CD4-positive, alpha-beta memory T cell (primary cell): ENCODE measurements around the gene ETV5. TPM values are rescaled to one million over a fixed set of nuclear protein-coding genes. Genes with fewer than 3 reads are reported as not detected.

Source experiments
- CTCF ChIA-PET: fragments of 350-600 bp; sonication (Branson Sonifier 250); formaldehyde crosslinking; loops from one replicate; lab custom pipeline; 2021; ENCODE audit warnings: inconsistent platforms; ENCODE audit not compliant: partially characterized antibody; lab: Charles Lee
- POLR2A ChIA-PET: fragments of 350-600 bp; sonication (Branson Sonifier 250); formaldehyde crosslinking; loops from one replicate; lab custom pipeline; 2021; ENCODE audit not compliant: partially characterized antibody; lab: Charles Lee
- DNase-seq, 5 donors: peaks; one replicate each; pipeline versions ENCODE4 v3.0.0 to v3.0.0-alpha.2; 2020 to 2022; ENCODE audit warnings: mixed read lengths in 1 of 5
- H3K27ac ChIP-seq: one replicate; pipeline ENCODE4 v1.7.0; 2013; ENCODE audit warnings: low read depth, low read length
- H3K27me3 ChIP-seq: 2 replicates; pipeline ENCODE4 v1.7.0; 2013; ENCODE audit warnings: mild to moderate bottlenecking, low read length, moderate library complexity; ENCODE audit not compliant: insufficient read depth
- H3K36me3 ChIP-seq: 2 replicates; pipeline ENCODE4 v1.7.0; 2013; ENCODE audit warnings: mild to moderate bottlenecking, low read length, moderate library complexity; ENCODE audit not compliant: insufficient read depth
- H3K4me1 ChIP-seq: 2 replicates; pipeline ENCODE4 v1.7.0; 2013; ENCODE audit warnings: mild to moderate bottlenecking, low read length, moderate library complexity; ENCODE audit not compliant: insufficient read depth
- H3K4me3 ChIP-seq, 2 donors: one replicate each; pipeline ENCODE4 v1.7.0; 2013; ENCODE audit warnings: low read length in 2 of 2, mild to moderate bottlenecking in 1 of 2
- H3K9me3 ChIP-seq, 2 donors: one replicate each; pipeline ENCODE4 v1.7.0; 2013; ENCODE audit warnings: low read length in 2 of 2, control low read depth in 1 of 2; ENCODE audit not compliant: control insufficient read depth in 1 of 2
- H3K27ac Mint-ChIP-seq, 7 donors: one replicate each; pipeline ENCODE4 v1.8.0; 2020 to 2021; ENCODE audit warnings: mixed read lengths in 7 of 7, mild to moderate bottlenecking in 6 of 7, inconsistent platforms in 3 of 7, moderate library complexity in 3 of 7
- H3K27me3 Mint-ChIP-seq, 2 donors: one replicate each; pipeline ENCODE4 v1.8.0; 2020 to 2021; ENCODE audit warnings: mixed read lengths in 2 of 2
- H3K36me3 Mint-ChIP-seq, 2 donors: one replicate each; pipeline ENCODE4 v1.8.0; 2020 to 2021; ENCODE audit warnings: mixed read lengths in 2 of 2, inconsistent platforms in 1 of 2, mild to moderate bottlenecking in 1 of 2
- H3K4me1 Mint-ChIP-seq, 4 donors: one replicate each; pipeline ENCODE4 v1.8.0; 2020 to 2021; ENCODE audit warnings: mixed read lengths in 4 of 4, mild to moderate bottlenecking in 1 of 4
- H3K4me3 Mint-ChIP-seq, 8 donors: one replicate each; pipeline ENCODE4 v1.8.0; 2020 to 2021; ENCODE audit warnings: mixed read lengths in 8 of 8, mild to moderate bottlenecking in 7 of 8, moderate library complexity in 6 of 8, inconsistent platforms in 3 of 8
- H3K9me3 Mint-ChIP-seq, 8 donors: one replicate each; pipeline ENCODE4 v1.8.0; 2020 to 2021; ENCODE audit warnings: mixed read lengths in 8 of 8, mild to moderate bottlenecking in 5 of 8, inconsistent platforms in 3 of 8, moderate library complexity in 1 of 8
- intact Hi-C: fragments of 100-400 bp; cut with micrococcal nuclease; formaldehyde crosslinking; loops from one replicate; pipeline ENCODE4 v1.15.1; 2023
- polyA plus RNA-seq, 2 donors: library from polyadenylated mRNA; unstranded; fragments of 300-500 nt; fragmentation: Illumina TruSeq; gene quantifications; one replicate each; pipeline ENCODE4 v1.2.3, GENCODE V29; 2021
- total RNA-seq, 2 experiments: library from RNA; stranded (reverse); gene quantifications; one replicate each; pipeline ENCODE4 v1.2.3, GENCODE V29; 2021

Gene ETV5
- 1 to 10 TPM in 1 of 2 experiments, under 1 TPM in 1; 0.81 to 1.1 TPM for total RNA-seq
- not detected for polyA plus RNA-seq

DNA sequence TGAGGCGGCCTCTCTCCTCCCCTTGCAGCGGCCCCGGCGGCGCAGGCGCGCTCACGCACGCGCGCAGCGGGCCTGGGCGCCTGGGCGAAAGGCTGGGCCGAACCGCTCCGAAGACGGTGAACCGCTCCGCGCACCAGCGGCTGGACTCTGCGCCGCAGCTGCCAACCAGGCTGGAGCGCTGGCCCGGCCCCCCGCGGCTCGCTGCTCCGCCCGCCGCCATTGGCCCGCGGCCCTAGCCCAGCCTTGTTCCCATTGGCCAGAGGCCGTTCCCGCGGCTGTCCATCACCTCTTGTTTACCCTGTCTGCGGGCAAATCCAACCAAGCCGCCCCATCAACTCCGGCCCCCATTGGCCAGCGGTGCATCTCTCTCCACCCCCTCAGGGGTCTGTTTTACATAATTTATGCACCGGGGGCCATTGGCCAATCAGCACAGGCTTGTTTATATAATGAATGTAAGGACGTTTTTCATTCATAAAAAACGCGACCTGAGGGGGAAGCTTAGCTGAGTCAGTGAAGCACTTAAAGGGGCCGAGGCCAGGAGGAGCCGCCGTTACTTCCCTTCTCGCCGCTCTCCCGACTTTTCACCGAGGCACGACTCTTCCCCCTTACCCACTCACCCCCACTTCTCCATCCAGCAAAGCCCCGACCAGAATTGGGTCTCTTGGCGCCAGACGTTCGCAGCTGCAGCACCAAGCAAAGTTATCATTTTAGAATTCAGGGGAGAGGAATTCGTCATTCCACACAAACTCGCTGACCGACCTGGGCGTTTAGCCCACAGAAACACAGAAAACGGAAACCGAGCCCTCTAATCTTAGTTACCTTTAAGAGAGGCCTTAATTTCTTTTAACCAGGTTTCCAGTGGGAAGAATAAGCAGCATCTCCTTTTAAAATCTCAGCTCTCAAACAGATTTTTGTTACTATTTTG lies at the start of gene ETV5:
Gene ETV5 (minus strand): TSS at position 149 of the 925 bp plus-strand sequence. CDS start 3,221 bp downstream, outside the sequence.
- no peaks in the 10 kb centered on the region for H3K36me3 ChIP-seq
- DNase-seq: peak; percentile 82 to 96 (median 86)
- peak within 1 kb of the TSS; percentile 86 to 97 (median 96) for H3K4me3 Mint-ChIP-seq
- no peak within 1 kb of the TSS for H3K27ac ChIP-seq
- CTCF ChIA-PET: interaction anchor here (1.1 kb wide), 1 partner anchor 165 kb away, joined by 3 read pairs; no protein-coding TSS in a partner anchor
- intact Hi-C loops: no loop called here
- peaks cover 56% of the 10 kb centered on the region for H3K27me3 ChIP-seq
- H3K36me3 Mint-ChIP-seq: peaks cover 0 to 4% of the 10 kb centered on the region in 2 donors
- peaks cover 0 to 4% (median 0%) of the 10 kb centered on the region in 8 donors for H3K9me3 Mint-ChIP-seq
- no peaks in the 10 kb centered on the region for H3K9me3 ChIP-seq
- POLR2A ChIA-PET: interaction anchor here (1.9 kb wide), 1 partner anchor 172 kb away, joined by 6 read pairs; the partner anchor contains the start of gene TRA2B
- H3K4me1 ChIP-seq: peaks cover 35% of the 10 kb centered on the region
- peak within 1 kb of the TSS; percentile 58 to 61 for H3K4me3 ChIP-seq
- H3K27me3 Mint-ChIP-seq: peaks cover 59 to 67% of the 10 kb centered on the region in 2 donors
- H3K27ac Mint-ChIP-seq: peak within 1 kb of the TSS; percentile 40 to 92 (median 84)
- H3K4me1 Mint-ChIP-seq: peaks cover 22 to 43% (median 31%) of the 10 kb centered on the region in 4 donors

DNA sequence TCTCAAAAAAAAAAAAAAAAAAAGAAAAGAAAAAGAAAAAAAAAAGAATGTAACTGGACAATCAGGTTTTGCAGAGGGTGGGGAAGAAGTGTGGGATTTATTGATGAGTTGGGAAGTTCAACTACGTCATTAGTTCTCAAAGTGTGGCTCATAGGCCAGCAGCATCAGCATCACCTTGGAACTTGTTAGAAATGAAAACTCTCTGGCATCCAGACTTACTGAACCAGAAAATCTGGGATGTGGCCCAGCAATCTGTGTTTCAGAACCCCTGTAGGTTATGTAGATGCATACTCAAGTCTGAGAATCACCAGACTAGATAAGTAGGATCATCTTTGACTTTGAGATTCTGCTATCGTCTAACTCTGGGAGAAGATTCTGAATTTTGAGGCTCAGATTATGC lies 45.8 kb upstream of the ETV5 start:
- peaks cover 6 to 9% (median 8%) of the 10 kb centered on the region in 4 donors for H3K4me1 Mint-ChIP-seq

DNA sequence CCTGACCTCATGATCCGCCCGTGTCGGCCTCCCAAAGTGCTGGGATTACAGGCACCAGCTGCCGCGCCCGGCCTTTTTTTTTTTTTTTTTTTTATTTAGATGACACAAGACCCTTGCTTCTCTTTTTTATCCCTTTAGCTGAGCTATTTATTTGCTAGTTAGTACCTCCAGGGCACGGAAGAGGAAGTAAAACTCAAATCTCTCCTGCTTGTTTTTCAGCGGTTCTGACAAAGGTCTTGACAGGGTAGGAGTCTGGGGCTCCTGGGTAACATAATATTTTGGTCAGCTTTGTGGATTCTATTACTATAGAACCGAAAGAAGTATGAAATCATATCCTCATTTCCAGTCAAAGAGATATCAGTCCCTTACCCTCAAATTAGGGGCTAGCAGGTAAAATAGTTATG lies 44.0 kb upstream of the ETV5 start:
- Histone ChIP-seq H3K4me3 (no peak overlapping the region), H3K9me3 (no peaks in the 10 kb centered on the region), H3K4me1 (peaks cover 9% of the 10 kb centered on the region), H3K36me3 (no peaks in the 10 kb centered on the region), H3K27ac (no peak overlapping the region), H3K27me3 (no peaks in the 10 kb centered on the region)
- DNase-seq: no peak
- no peak overlapping the region for H3K4me3 Mint-ChIP-seq
- H3K27ac Mint-ChIP-seq: no peak overlapping the region
- intact Hi-C loops: no loop called here
- H3K27me3 Mint-ChIP-seq: peaks cover 18 to 19% of the 10 kb centered on the region in 2 donors
- CTCF ChIA-PET: no interaction called here
- H3K9me3 Mint-ChIP-seq: no peaks in the 10 kb centered on the region
- peaks cover 6 to 9% (median 8%) of the 10 kb centered on the region in 4 donors for H3K4me1 Mint-ChIP-seq
- POLR2A ChIA-PET: no interaction called here
- no peaks in the 10 kb centered on the region for H3K36me3 Mint-ChIP-seq

More for the DNA sequence above, 45.8 kb upstream of the ETV5 start:
- no peaks in the 10 kb centered on the region for H3K27me3 ChIP-seq
- no peaks in the 10 kb centered on the region for H3K36me3 ChIP-seq
- POLR2A ChIA-PET: no interaction called here
- H3K27ac ChIP-seq: no peak overlapping the region
- no peaks in the 10 kb centered on the region for H3K9me3 ChIP-seq
- CTCF ChIA-PET: no interaction called here
- H3K9me3 Mint-ChIP-seq: no peaks in the 10 kb centered on the region
- DNase-seq: no peak
- H3K27me3 Mint-ChIP-seq: peaks cover 15 to 18% of the 10 kb centered on the region in 2 donors
- H3K4me3 ChIP-seq: no peak overlapping the region
- H3K4me3 Mint-ChIP-seq: no peak overlapping the region
- peaks cover 9% of the 10 kb centered on the region for H3K4me1 ChIP-seq
- H3K36me3 Mint-ChIP-seq: no peaks in the 10 kb centered on the region
- H3K27ac Mint-ChIP-seq: no peak overlapping the region
- intact Hi-C loops: no loop called here

DNA sequence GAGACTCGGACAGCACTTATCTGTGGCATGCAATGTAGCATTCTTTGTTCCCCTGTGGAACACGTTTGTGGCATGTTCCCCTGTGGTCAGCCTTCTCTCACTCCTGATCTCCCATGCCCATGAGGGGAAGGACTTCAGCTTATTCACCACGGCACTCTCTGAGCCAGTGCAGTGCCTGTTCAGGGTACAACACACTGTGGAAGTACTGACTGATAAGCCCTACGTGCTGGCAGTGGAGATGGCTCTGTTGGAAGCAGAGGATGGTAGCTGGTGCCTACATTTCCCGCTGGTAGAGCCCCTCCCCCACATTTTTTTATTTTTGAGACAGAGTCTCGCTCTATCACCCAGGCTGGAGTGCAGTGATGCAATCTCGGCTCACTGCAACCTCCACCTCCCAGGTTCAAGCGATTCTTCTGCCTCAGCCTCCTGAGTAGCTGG lies 43.5 kb upstream of the ETV5 start:
- DNase-seq: no peak
- H3K27ac ChIP-seq: no peak overlapping the region
- Mint-ChIP-seq H3K36me3 (no peaks in the 10 kb centered on the region), H3K4me3 (no peak overlapping the region), H3K27me3 (peaks cover 18 to 19% of the 10 kb centered on the region in 2 donors), H3K27ac (no peak overlapping the region), H3K9me3 (no peaks in the 10 kb centered on the region), H3K4me1 (peaks cover 6 to 9% (median 8%) of the 10 kb centered on the region in 4 donors)
- intact Hi-C loops: no loop called here
- H3K27me3 ChIP-seq: no peaks in the 10 kb centered on the region
- no peaks in the 10 kb centered on the region for H3K36me3 ChIP-seq
- H3K9me3 ChIP-seq: no peaks in the 10 kb centered on the region
- POLR2A ChIA-PET: no interaction called here
- H3K4me3 ChIP-seq: no peak overlapping the region
- peaks cover 9% of the 10 kb centered on the region for H3K4me1 ChIP-seq
- CTCF ChIA-PET: no interaction called here

DNA sequence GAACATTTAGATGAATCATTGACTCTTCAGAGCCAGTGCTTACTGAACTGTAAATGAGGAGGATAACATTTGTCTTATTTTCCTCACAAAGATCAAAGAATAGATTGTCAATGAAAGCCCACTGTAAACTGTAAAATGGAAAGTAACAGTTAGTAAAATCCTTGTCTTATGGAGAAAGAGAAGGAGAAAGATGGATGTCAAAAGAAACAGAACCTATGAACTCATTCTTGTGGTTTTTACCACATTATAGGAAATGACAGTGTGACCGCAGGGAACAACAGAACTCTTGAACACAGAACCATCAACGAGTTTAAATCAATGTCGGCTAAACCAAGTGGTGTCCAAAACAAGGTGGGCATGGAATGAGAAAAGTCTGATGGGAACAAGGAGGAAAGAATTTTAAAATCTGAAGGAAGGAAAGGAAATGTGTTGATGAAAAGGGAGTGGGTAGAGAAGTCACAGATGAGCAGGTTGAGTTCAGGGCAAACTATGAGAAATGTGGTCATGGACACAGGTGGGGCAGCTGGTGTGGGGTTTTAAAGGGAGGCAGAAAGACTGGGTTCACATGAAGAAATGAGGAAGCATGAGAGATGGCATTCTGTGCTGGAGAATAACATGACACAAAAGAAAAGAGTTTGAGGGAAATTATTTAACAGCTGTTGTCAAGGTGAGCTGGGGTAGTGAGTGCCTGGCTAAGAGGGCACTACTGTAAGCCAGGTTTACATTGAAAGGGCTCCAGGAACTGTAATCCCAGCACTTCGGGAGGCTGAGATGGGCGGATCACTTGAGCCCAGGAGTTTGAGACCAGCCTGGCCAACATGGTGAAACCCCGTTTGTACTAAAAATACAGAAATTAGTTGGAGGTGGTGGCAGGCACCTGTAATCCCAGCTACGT lies 42.4 kb upstream of the ETV5 start:
- CTCF ChIA-PET: no interaction called here
- POLR2A ChIA-PET: no interaction called here
- no peak for DNase-seq
- no peak overlapping the region for H3K4me3 ChIP-seq
- no peaks in the 10 kb centered on the region for H3K9me3 Mint-ChIP-seq
- peak overlapping the region in 1 of 7 donors; percentile 13 for H3K27ac Mint-ChIP-seq
- H3K9me3 ChIP-seq: no peaks in the 10 kb centered on the region
- H3K36me3 ChIP-seq: no peaks in the 10 kb centered on the region
- H3K27me3 Mint-ChIP-seq: peaks cover 18 to 19% of the 10 kb centered on the region in 2 donors
- H3K4me3 Mint-ChIP-seq: peak overlapping the region in 2 of 8 donors; percentile 47 to 69
- peaks cover 9% of the 10 kb centered on the region for H3K4me1 ChIP-seq
- no peaks in the 10 kb centered on the region for H3K36me3 Mint-ChIP-seq
- H3K27me3 ChIP-seq: no peaks in the 10 kb centered on the region
- H3K4me1 Mint-ChIP-seq: peaks cover 6 to 9% (median 8%) of the 10 kb centered on the region in 4 donors
- intact Hi-C loops: no loop called here
- no peak overlapping the region for H3K27ac ChIP-seq

DNA sequence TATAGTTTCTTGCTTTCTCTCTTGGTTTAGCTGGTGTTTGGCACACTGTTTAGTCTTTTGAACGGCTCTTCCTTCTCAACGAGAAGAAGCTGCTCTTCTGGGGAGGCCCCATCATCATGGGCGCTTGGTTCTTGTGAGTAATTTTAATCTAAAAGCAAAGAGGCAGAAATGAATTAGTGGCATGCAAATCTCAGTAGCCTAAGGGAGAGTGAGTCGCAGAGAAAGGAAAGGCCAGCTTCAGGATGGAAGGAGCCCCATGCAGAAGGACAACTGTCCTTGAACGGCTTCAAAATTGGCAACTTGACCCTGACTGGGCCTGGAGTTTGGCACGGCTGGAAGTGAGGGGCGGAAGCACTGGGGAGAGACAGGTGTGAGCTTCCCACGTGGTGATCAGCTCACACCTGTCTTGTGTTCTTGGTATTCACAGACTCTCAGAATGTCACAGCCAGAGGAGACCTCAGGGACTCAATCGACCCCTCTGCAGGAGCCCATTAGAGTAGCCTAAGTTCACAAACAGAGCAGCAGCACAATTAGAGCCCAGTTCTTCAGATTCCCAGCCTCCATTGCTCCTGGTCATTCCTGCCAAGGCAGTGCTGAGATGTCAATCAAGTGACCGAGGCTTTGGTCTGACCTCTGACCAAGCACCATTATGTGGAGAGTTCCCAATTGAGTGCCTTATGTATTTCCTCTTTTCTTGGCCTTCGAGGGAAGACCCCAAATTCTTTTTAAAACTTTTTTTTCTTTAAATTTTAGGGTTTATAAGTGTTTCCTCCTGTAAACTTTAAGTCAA lies 41.3 kb upstream of the ETV5 start:
- no peaks in the 10 kb centered on the region for H3K36me3 ChIP-seq
- Mint-ChIP-seq H3K4me1 (peaks cover 6 to 9% (median 8%) of the 10 kb centered on the region in 4 donors), H3K4me3 (no peak overlapping the region), H3K36me3 (no peaks in the 10 kb centered on the region), H3K9me3 (no peaks in the 10 kb centered on the region), H3K27me3 (peaks cover 18 to 21% of the 10 kb centered on the region in 2 donors), H3K27ac (no peak overlapping the region)
- no peak overlapping the region for H3K27ac ChIP-seq
- intact Hi-C loops: no loop called here
- DNase-seq: no peak
- POLR2A ChIA-PET: no interaction called here
- no peaks in the 10 kb centered on the region for H3K27me3 ChIP-seq
- H3K4me1 ChIP-seq: peaks cover 9% of the 10 kb centered on the region
- no peak overlapping the region for H3K4me3 ChIP-seq
- H3K9me3 ChIP-seq: no peaks in the 10 kb centered on the region
- CTCF ChIA-PET: no interaction called here
